Measurements from ENCODE around the gene MEX3C.

MEX3C gene

GRCh38 chr18:51171625-51172259 is 25.7 kb downstream of the MEX3C start:
- Mint-ChIP-seq H3K4me3 (peak overlapping the region; percentile 69), H3K36me3 (ENCODE audit: low read depth) (peaks cover 41% of the 10 kb centered on the region), H3K4me1 (peaks cover 65% of the 10 kb centered on the region), H3K27me3 (no peaks in the 10 kb centered on the region), H3K27ac (peak overlapping the region; percentile 97), H3K9me3 (no peaks in the 10 kb centered on the region)
- no peak for DNase-seq
- peak; percentile 89 for ATAC-seq

- no peaks in the 10 kb centered on the region for H3K9me3 Mint-ChIP-seq
- peak overlapping the region; percentile 69 for H3K4me3 Mint-ChIP-seq
- DNase-seq (no peak), ATAC-seq (peak; percentile 90)
- H3K27me3 Mint-ChIP-seq: no peaks in the 10 kb centered on the region
- peaks cover 63% of the 10 kb centered on the region for H3K4me1 Mint-ChIP-seq
- peaks cover 36% of the 10 kb centered on the region for H3K36me3 Mint-ChIP-seq (ENCODE audit: low read depth)
- peak overlapping the region; percentile 97 for H3K27ac Mint-ChIP-seq
These were observed 26.3 kb downstream of the MEX3C start for GRCh38 chr18:51171223-51171622.

- peaks cover 31% of the 10 kb centered on the region for H3K36me3 Mint-ChIP-seq (ENCODE audit: low read depth)
- no peaks in the 10 kb centered on the region for H3K9me3 Mint-ChIP-seq
- peaks cover 63% of the 10 kb centered on the region for H3K4me1 Mint-ChIP-seq
- H3K27ac Mint-ChIP-seq: peak overlapping the region; percentile 97
- H3K4me3 Mint-ChIP-seq: peak overlapping the region; percentile 69
- peak; percentile 13 for ATAC-seq
- no peak for DNase-seq
- no peaks in the 10 kb centered on the region for H3K27me3 Mint-ChIP-seq
These were observed 26.8 kb downstream of the MEX3C start for GRCh38 chr18:51170664-51171063.

GRCh38 chr18:51169731-51170130 is 27.8 kb downstream of the MEX3C start:
- Mint-ChIP-seq H3K36me3 (ENCODE audit: low read depth) (peaks cover 28% of the 10 kb centered on the region), H3K9me3 (no peaks in the 10 kb centered on the region), H3K4me3 (peak overlapping the region; percentile 29), H3K27ac (peak overlapping the region; percentile 97), H3K27me3 (no peaks in the 10 kb centered on the region), H3K4me1 (peaks cover 67% of the 10 kb centered on the region)
- DNase-seq: no peak
- no peak for ATAC-seq

- H3K27me3 Mint-ChIP-seq: no peaks in the 10 kb centered on the region
- H3K4me1 Mint-ChIP-seq: peaks cover 69% of the 10 kb centered on the region
- peak overlapping the region; percentile 29 for H3K4me3 Mint-ChIP-seq
- no peak for DNase-seq
- no peak for ATAC-seq
- H3K9me3 Mint-ChIP-seq: no peaks in the 10 kb centered on the region
- H3K36me3 Mint-ChIP-seq (ENCODE audit: low read depth): peaks cover 26% of the 10 kb centered on the region
- H3K27ac Mint-ChIP-seq: peak overlapping the region; percentile 97
These were observed 28.4 kb downstream of the MEX3C start for GRCh38 chr18:51168960-51169662.

GRCh38 chr18:51168026-51168742 is 29.3 kb downstream of the MEX3C start:
- H3K9me3 Mint-ChIP-seq: no peaks in the 10 kb centered on the region
- no peaks in the 10 kb centered on the region for H3K27me3 Mint-ChIP-seq
- ATAC-seq (no peak), DNase-seq (no peak)
- H3K4me1 Mint-ChIP-seq: peaks cover 64% of the 10 kb centered on the region
- H3K27ac Mint-ChIP-seq: peak overlapping the region; percentile 97
- H3K4me3 Mint-ChIP-seq: no peak overlapping the region
- peaks cover 17% of the 10 kb centered on the region for H3K36me3 Mint-ChIP-seq (ENCODE audit: low read depth)

GRCh38 chr18:51165296-51165695 is 32.2 kb downstream of the MEX3C start:
- no peak for DNase-seq
- H3K27me3 Mint-ChIP-seq: no peaks in the 10 kb centered on the region
- H3K27ac Mint-ChIP-seq: peak overlapping the region; percentile 49
- ATAC-seq: no peak
- no peaks in the 10 kb centered on the region for H3K9me3 Mint-ChIP-seq
- no peak overlapping the region for H3K4me3 Mint-ChIP-seq
- H3K36me3 Mint-ChIP-seq (ENCODE audit: low read depth): peaks cover 13% of the 10 kb centered on the region
- H3K4me1 Mint-ChIP-seq: peaks cover 41% of the 10 kb centered on the region

GRCh38 chr18:51164761-51165281 is 32.7 kb downstream of the MEX3C start:
- no peaks in the 10 kb centered on the region for H3K27me3 Mint-ChIP-seq
- H3K4me1 Mint-ChIP-seq: peaks cover 39% of the 10 kb centered on the region
- DNase-seq (no peak), ATAC-seq (no peak)
- peak overlapping the region; percentile 49 for H3K27ac Mint-ChIP-seq
- no peaks in the 10 kb centered on the region for H3K9me3 Mint-ChIP-seq
- H3K4me3 Mint-ChIP-seq: no peak overlapping the region
- H3K36me3 Mint-ChIP-seq (ENCODE audit: low read depth): peaks cover 11% of the 10 kb centered on the region

GRCh38 chr18:51164342-51164741 is 33.1 kb downstream of the MEX3C start:
- Mint-ChIP-seq H3K27me3 (no peaks in the 10 kb centered on the region), H3K36me3 (ENCODE audit: low read depth) (peaks cover 9% of the 10 kb centered on the region), H3K27ac (peak overlapping the region; percentile 52), H3K4me1 (peaks cover 35% of the 10 kb centered on the region), H3K9me3 (no peaks in the 10 kb centered on the region), H3K4me3 (no peak overlapping the region)
- DNase-seq (no peak), ATAC-seq (no peak)

GRCh38 chr18:51163543-51163942 is 33.9 kb downstream of the MEX3C start:
- H3K27ac Mint-ChIP-seq: no peak overlapping the region
- H3K27me3 Mint-ChIP-seq: no peaks in the 10 kb centered on the region
- H3K36me3 Mint-ChIP-seq (ENCODE audit: low read depth): peaks cover 3% of the 10 kb centered on the region

GRCh38 chr18:51162617-51163016 is 34.9 kb downstream of the MEX3C start:
- H3K9me3 Mint-ChIP-seq: peaks cover 4% of the 10 kb centered on the region
- H3K27ac Mint-ChIP-seq: no peak overlapping the region
- H3K4me3 Mint-ChIP-seq: no peak overlapping the region
- H3K4me1 Mint-ChIP-seq: peaks cover 28% of the 10 kb centered on the region
- H3K27me3 Mint-ChIP-seq: no peaks in the 10 kb centered on the region
- H3K36me3 Mint-ChIP-seq (ENCODE audit: low read depth): no peaks in the 10 kb centered on the region
- DNase-seq (no peak), ATAC-seq (no peak)

More at GRCh38 chr18:51163543-51163942, 33.9 kb downstream of the MEX3C start:
- ATAC-seq (no peak), DNase-seq (no peak)
- peaks cover 4% of the 10 kb centered on the region for H3K9me3 Mint-ChIP-seq
- peaks cover 31% of the 10 kb centered on the region for H3K4me1 Mint-ChIP-seq
- no peak overlapping the region for H3K4me3 Mint-ChIP-seq

GRCh38 chr18:51160646-51161045 is 36.8 kb downstream of the MEX3C start:
- Mint-ChIP-seq H3K36me3 (ENCODE audit: low read depth) (no peaks in the 10 kb centered on the region), H3K27me3 (no peaks in the 10 kb centered on the region), H3K27ac (no peak overlapping the region), H3K4me3 (no peak overlapping the region), H3K4me1 (peaks cover 41% of the 10 kb centered on the region), H3K9me3 (peaks cover 4% of the 10 kb centered on the region)
- DNase-seq: no peak
- no peak for ATAC-seq

- Mint-ChIP-seq H3K4me1 (peaks cover 53% of the 10 kb centered on the region), H3K27ac (no peak overlapping the region), H3K36me3 (ENCODE audit: low read depth) (no peaks in the 10 kb centered on the region), H3K9me3 (peaks cover 4% of the 10 kb centered on the region), H3K4me3 (no peak overlapping the region), H3K27me3 (no peaks in the 10 kb centered on the region)
- ATAC-seq (no peak), DNase-seq (no peak)
These were observed 40.3 kb downstream of the MEX3C start for GRCh38 chr18:51157215-51157614.

GRCh38 chr18:51154431-51155063 is 42.9 kb downstream of the MEX3C start:
- H3K4me1 Mint-ChIP-seq: peaks cover 75% of the 10 kb centered on the region
- no peaks in the 10 kb centered on the region for H3K27me3 Mint-ChIP-seq
- H3K36me3 Mint-ChIP-seq (ENCODE audit: low read depth): no peaks in the 10 kb centered on the region
- H3K4me3 Mint-ChIP-seq: peak overlapping the region; percentile 68
- H3K27ac Mint-ChIP-seq: peak overlapping the region; percentile 98
- peaks cover 4% of the 10 kb centered on the region for H3K9me3 Mint-ChIP-seq
- DNase-seq (no peak), ATAC-seq (no peak)
